OCI-LY3 (cell line): ENCODE data around the gene SGPL1.

Experiments used
- H2AFZ ChIP-seq: fragments of 200-600, 300-600 bp; shearing (Covaris generic); 2 replicates; pipeline ENCODE4 v1.6.0; 2014; ENCODE audit warnings: antibody characterized with exemption, low read depth, low read length
- H3K27ac ChIP-seq: fragments of 200-600, 300-600 bp; sonication (generic); 2 replicates; pipeline ENCODE4 v1.5.1; 2014; ENCODE audit warnings: mild to moderate bottlenecking, low read length, moderate library complexity, mixed read lengths
- H3K27me3 ChIP-seq: fragments of 200-600, 300-600 bp; sonication (generic); 2 replicates; pipeline ENCODE4 v1.6.1; 2014; ENCODE audit warnings: low read depth, low read length, mixed read lengths
- H3K36me3 ChIP-seq: fragments of 200-600, 300-600 bp; sonication (generic); replicated peaks from 2 replicates; pipeline ENCODE3; 2014; ENCODE audit warnings: low read depth, low read length, mixed read lengths
- H3K4me1 ChIP-seq: fragments of 300-600, 200-600 bp; sonication (generic); 2 replicates; pipeline ENCODE4 v1.6.1; 2014; ENCODE audit warnings: low read length, mixed read lengths
- H3K4me2 ChIP-seq: fragments of 200-600, 300-600 bp; sonication (generic); 2 replicates; pipeline ENCODE4 v1.6.1; 2014; ENCODE audit warnings: low read length, mixed read lengths
- H3K4me3 ChIP-seq: fragments of 300-600, 200-600 bp; sonication (generic); 2 replicates; pipeline ENCODE4 v1.5.1; 2014; ENCODE audit warnings: antibody characterized with exemption, mild to moderate bottlenecking, low read length, moderate library complexity
- H3K79me2 ChIP-seq: fragments of 300-600, 200-600 bp; shearing (Covaris generic); 2 replicates; pipeline ENCODE4 v1.6.1; 2014; ENCODE audit warnings: mild to moderate bottlenecking, low read length, mixed read lengths
- H3K9ac ChIP-seq: fragments of 300-600, 200-600 bp; shearing (Covaris generic); 2 replicates; pipeline ENCODE4 v1.6.0; 2014; ENCODE audit warnings: mild to moderate bottlenecking, low read length, moderate library complexity
- H3K9me3 ChIP-seq: fragments of 200-600, 300-600 bp; shearing (Covaris generic); 2 replicates; pipeline ENCODE4 v1.6.1; 2014; ENCODE audit warnings: low read length, mixed read lengths; ENCODE audit not compliant: insufficient read depth
- H4K20me1 ChIP-seq: fragments of 200-600, 300-600 bp; sonication (generic); 2 replicates; pipeline ENCODE4 v1.6.1; 2016; ENCODE audit warnings: low read length, mixed read lengths; ENCODE audit not compliant: insufficient read depth
- EZH2phosphoT487 ChIP-seq: fragments of 200-600 bp; shearing (Covaris generic); IDR thresholded peaks from 2 replicates; pipeline ENCODE4 v1.6.1; 2018; ENCODE audit warnings: antibody characterized with exemption, mixed run types, low read depth
- TF ChIP-seq, protein P1 (sequence below): fragments of 200-600, 300-600 bp; sonication (generic); IDR thresholded peaks from 2 replicates; pipeline ENCODE4 v1.5.1; 2014; ENCODE audit warnings: antibody characterized with exemption, low read length, low read depth

Gene SGPL1

DNA sequence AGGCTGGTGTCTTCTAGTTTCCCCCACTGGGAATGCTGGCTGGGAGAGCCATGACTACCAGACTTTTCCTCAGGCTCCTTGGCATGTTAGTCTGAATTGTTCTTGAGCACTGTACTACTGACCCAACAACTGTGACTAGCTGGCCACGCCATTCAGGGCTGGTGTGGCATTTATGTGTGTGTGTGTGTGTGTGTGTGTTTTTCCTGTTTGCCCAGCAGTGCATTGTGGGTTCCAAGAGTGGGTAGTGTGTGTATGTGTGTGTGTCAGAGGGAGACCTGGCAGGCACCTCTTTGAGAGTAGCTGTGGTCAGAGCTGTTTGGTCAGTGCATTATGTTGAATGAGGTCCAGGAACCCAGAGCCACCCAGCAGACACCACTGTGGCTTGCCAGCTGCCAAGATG, 63.5 kb downstream of the SGPL1 start:
- H2AFZ ChIP-seq: no peak overlapping the region
- H3K9ac ChIP-seq: no peak overlapping the region
- TF ChIP-seq EZH2phosphoT487: no peak
- TF ChIP-seq, protein P1, sequence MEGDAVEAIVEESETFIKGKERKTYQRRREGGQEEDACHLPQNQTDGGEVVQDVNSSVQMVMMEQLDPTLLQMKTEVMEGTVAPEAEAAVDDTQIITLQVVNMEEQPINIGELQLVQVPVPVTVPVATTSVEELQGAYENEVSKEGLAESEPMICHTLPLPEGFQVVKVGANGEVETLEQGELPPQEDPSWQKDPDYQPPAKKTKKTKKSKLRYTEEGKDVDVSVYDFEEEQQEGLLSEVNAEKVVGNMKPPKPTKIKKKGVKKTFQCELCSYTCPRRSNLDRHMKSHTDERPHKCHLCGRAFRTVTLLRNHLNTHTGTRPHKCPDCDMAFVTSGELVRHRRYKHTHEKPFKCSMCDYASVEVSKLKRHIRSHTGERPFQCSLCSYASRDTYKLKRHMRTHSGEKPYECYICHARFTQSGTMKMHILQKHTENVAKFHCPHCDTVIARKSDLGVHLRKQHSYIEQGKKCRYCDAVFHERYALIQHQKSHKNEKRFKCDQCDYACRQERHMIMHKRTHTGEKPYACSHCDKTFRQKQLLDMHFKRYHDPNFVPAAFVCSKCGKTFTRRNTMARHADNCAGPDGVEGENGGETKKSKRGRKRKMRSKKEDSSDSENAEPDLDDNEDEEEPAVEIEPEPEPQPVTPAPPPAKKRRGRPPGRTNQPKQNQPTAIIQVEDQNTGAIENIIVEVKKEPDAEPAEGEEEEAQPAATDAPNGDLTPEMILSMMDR: no peak
- no peak overlapping the region for H3K27ac ChIP-seq
- no peaks in the 10 kb centered on the region for H3K9me3 ChIP-seq
- no peaks in the 10 kb centered on the region for H3K4me1 ChIP-seq
- no peak overlapping the region for H3K4me2 ChIP-seq
- H3K27me3 ChIP-seq: no peaks in the 10 kb centered on the region
- peaks cover 5% of the 10 kb centered on the region for H3K36me3 ChIP-seq
- no peak overlapping the region for H3K4me3 ChIP-seq
- H4K20me1 ChIP-seq: no peaks in the 10 kb centered on the region
- H3K79me2 ChIP-seq: no peaks in the 10 kb centered on the region

DNA sequence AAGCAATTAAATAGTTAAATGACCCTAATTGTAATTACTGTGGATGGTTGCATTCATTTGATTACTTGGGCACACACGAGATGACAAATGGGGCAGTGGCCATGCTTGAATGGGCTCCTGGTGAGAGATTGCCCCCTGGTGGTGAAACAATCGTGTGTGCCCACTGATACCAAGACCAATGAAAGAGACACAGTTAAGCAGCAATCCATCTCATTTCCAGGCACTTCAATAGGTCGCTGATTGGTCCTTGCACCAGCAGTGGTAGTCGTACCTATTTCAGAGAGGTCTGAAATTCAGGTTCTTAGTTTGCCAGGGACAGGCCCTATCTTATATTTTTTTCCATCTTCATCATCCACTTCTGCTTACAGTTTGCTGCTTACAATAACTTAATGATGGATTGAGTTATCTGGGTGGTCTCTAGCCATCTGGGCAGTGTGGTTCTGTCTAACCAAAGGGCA, 64.4 kb downstream of the SGPL1 start:
- Histone ChIP-seq H3K4me1 (no peaks in the 10 kb centered on the region), H3K4me2 (no peak overlapping the region), H3K27ac (no peak overlapping the region), H3K36me3 (peaks cover 5% of the 10 kb centered on the region), H3K9ac (no peak overlapping the region), H3K27me3 (no peaks in the 10 kb centered on the region), H3K9me3 (no peaks in the 10 kb centered on the region), H2AFZ (no peak overlapping the region), H3K4me3 (no peak overlapping the region), H3K79me2 (no peaks in the 10 kb centered on the region), H4K20me1 (no peaks in the 10 kb centered on the region)
- no peak for TF ChIP-seq EZH2phosphoT487
- TF ChIP-seq, protein P1: peak; percentile 77

DNA sequence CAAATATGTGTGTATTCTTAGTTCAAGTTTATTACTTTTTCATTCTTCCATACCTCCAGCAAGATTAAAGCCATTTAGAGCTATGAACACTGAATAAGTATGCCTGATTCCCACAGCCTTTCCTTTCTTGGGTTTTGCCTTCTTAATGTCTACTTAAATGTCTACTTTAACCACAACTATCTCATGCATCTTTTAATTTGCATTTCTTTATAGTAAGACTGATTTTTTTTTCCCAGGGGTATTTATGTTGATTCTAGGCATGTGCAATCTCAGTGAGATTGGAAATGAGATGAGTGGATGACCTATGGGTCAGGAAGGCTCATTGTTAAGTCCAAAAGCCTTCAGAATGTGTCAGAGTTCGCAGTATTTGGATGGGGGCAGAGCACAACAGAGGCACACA, 69.0 kb downstream of the SGPL1 start:
- Histone ChIP-seq H3K27me3 (no peaks in the 10 kb centered on the region), H3K79me2 (0 out of 2 replicates have a peak, but pooled peaks cover 4% of the 10 kb centered on the region), H3K4me1 (peaks cover 5% of the 10 kb centered on the region), H3K9me3 (no peaks in the 10 kb centered on the region), H3K27ac (no peak overlapping the region), H3K9ac (no peak overlapping the region), H3K4me2 (no peak overlapping the region), H4K20me1 (no peaks in the 10 kb centered on the region), H3K4me3 (no peak overlapping the region), H3K36me3 (peaks cover 5% of the 10 kb centered on the region), H2AFZ (no peak overlapping the region)
- TF ChIP-seq, protein P1: no peak
- TF ChIP-seq EZH2phosphoT487: no peak

DNA sequence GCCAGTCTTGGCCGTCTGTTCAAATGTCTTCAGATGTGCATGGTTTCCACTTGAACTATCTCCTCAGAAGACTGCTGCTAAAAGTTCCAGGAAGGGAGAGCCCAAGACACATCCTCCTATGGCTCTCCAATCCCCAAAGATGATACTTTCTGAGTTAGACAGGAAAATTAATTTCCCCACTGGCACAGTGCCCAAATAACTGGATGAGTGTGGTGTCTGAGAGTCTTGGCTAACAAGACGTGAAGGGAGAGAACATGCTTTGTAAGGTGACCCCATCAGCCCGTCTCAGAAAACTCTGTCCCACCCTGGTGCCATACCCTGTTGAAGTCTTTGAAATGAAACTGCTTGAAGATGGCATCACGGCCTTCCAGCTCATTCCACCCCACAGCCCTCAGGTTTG, 69.7 kb downstream of the SGPL1 start:
- H3K4me1 ChIP-seq: peaks cover 5% of the 10 kb centered on the region
- no peak for TF ChIP-seq EZH2phosphoT487
- TF ChIP-seq, protein P1: no peak
- H3K36me3 ChIP-seq: peaks cover 5% of the 10 kb centered on the region
- H3K9ac ChIP-seq: no peak overlapping the region
- H3K79me2 ChIP-seq: 0 out of 2 replicates have a peak, but pooled peaks cover 4% of the 10 kb centered on the region
- no peak overlapping the region for H3K4me3 ChIP-seq
- no peak overlapping the region for H2AFZ ChIP-seq
- no peak overlapping the region for H3K4me2 ChIP-seq
- no peak overlapping the region for H3K27ac ChIP-seq
- H3K27me3 ChIP-seq: no peaks in the 10 kb centered on the region
- no peaks in the 10 kb centered on the region for H3K9me3 ChIP-seq
- H4K20me1 ChIP-seq: no peaks in the 10 kb centered on the region
